ENCODE measurements around the gene CAMTA1. TPM values are rescaled to one million over a fixed set of nuclear protein-coding genes. Genes with fewer than 3 reads are reported as not detected.

The CAMTA1 gene
- total and polyA plus RNA-seq, 2 experiments from 2014 or later, result 89.0 to 145 TPM

DNA sequence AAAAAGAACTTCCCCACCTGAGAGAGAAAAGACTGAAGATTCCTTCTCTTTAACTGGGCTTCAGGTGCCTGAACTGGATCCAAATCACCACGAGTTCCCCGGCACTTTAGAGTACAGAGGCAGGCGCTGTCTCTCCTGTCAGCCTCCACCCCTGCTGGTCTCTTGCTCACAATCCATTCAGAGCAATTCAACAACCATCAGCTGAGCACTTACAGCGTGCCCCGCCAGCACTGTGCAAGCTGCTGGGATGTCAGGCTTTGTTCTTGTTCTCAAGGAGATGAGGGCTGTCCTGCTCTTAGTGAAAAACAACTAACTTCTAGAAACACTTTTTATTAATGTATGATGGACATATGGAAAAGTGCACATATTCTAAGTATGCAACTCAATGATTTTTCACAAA lies 917.1 kb downstream of the CAMTA1 start:
- Histone ChIP-seq H3K27me3 (peaks cover 43% of the 10 kb centered on the region), H3K36me3 (replicated peaks; ENCODE audit: insufficient read depth, low read depth) (no peaks in the 10 kb centered on the region), H3K9me2 (replicated peaks; ENCODE audit: insufficient read depth) (no peaks in the 10 kb centered on the region), H3K4me1 (ENCODE audit: insufficient read depth) (no peaks in the 10 kb centered on the region), H2AFZ (no peak overlapping the region), H3K4me2 (no peak overlapping the region), H3K4me3 (no peak overlapping the region), H4K20me1 (ENCODE audit: insufficient read depth, poor library complexity, severe bottlenecking) (no peaks in the 10 kb centered on the region), H3K9me3 (ENCODE audit: low read depth) (no peaks in the 10 kb centered on the region), H3K79me2 (no peaks in the 10 kb centered on the region), H3K27ac (no peak overlapping the region)
- DNase-seq (ENCODE audit: low spot score), result no peak
- 19% methylated on average over 5 of the region's 5 CpGs for WGBS (ENCODE audit: low lambda C conversion rate, missing lambda C conversion rate)
- TF ChIP-seq EZH2phosphoT487 (IDR thresholded peaks at IDR 0.05; ENCODE audit: low read depth, severe bottlenecking, unreplicated experiment) (no peak), EZH2 (IDR thresholded peaks at IDR 0.05; ENCODE audit: borderline replicate concordance) (no peak)
- TF ChIP-seq, protein P1, sequence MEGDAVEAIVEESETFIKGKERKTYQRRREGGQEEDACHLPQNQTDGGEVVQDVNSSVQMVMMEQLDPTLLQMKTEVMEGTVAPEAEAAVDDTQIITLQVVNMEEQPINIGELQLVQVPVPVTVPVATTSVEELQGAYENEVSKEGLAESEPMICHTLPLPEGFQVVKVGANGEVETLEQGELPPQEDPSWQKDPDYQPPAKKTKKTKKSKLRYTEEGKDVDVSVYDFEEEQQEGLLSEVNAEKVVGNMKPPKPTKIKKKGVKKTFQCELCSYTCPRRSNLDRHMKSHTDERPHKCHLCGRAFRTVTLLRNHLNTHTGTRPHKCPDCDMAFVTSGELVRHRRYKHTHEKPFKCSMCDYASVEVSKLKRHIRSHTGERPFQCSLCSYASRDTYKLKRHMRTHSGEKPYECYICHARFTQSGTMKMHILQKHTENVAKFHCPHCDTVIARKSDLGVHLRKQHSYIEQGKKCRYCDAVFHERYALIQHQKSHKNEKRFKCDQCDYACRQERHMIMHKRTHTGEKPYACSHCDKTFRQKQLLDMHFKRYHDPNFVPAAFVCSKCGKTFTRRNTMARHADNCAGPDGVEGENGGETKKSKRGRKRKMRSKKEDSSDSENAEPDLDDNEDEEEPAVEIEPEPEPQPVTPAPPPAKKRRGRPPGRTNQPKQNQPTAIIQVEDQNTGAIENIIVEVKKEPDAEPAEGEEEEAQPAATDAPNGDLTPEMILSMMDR (IDR thresholded peaks at IDR 0.05; ENCODE audit: poor library complexity), result no peak

DNA sequence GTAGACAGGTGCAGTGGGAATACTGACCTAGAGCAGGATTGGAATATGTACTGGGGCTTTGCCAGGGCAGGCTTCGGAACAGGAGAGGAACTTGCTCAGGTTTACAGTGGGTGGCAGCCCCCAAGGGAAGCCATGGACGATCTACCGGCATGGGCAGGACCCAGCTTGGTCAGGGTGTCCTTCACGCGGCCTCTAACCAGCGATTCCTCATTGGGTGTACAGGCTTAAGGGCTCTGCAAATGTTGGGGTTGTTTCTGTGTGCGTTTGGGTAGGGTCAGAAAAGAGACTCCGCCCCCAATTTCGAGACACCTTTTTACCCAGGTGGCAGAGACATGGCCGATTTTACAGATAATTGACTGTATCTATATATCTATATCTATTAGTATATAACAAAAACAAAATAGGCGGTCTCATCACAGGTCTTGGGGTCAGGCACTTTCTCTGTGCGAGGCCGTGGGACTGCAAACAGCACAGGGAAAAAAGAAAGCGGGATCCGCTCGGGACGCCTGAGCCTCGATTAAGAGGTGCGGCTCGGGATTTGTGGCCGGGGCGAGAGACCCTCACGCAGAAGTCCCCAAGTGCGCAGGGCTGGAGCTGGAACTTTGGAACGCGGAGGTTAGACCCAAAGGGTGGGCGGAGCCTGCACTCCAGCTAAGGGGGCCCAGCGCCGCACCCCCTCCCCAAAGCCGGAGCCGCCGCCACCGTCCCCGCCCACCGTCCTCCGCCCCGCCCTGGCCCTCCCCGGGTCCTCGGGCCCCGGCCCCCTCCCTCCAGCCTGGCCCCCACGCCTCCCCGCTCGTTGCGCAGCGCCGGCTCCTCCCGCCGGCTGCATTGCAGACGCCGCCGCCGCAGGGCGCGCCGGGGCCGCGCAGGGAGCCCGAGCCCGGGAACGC lies 918.3 kb downstream of the CAMTA1 start:
- no peak overlapping the region for H3K4me3 ChIP-seq
- no peaks in the 10 kb centered on the region for H3K79me2 ChIP-seq
- no peaks in the 10 kb centered on the region for H3K4me1 ChIP-seq (ENCODE audit: insufficient read depth)
- peak; percentile 61 for DNase-seq (ENCODE audit: low spot score)
- H3K36me3 ChIP-seq (replicated peaks; ENCODE audit: insufficient read depth, low read depth), result no peaks in the 10 kb centered on the region
- H3K9me2 ChIP-seq (replicated peaks; ENCODE audit: insufficient read depth), result no peaks in the 10 kb centered on the region
- no peak overlapping the region for H2AFZ ChIP-seq
- TF ChIP-seq EZH2 (IDR thresholded peaks at IDR 0.05; ENCODE audit: borderline replicate concordance) (peak; percentile 26), EZH2phosphoT487 (IDR thresholded peaks at IDR 0.05; ENCODE audit: low read depth, severe bottlenecking, unreplicated experiment) (no peak)
- TF ChIP-seq, protein P1 (IDR thresholded peaks at IDR 0.05; ENCODE audit: poor library complexity), result no peak
- peaks cover 47% of the 10 kb centered on the region for H3K27me3 ChIP-seq
- peak overlapping the region; percentile 76 for H3K4me2 ChIP-seq
- 12% methylated on average over 25 of the region's 60 CpGs for WGBS (ENCODE audit: low lambda C conversion rate, missing lambda C conversion rate)
- no peaks in the 10 kb centered on the region for H4K20me1 ChIP-seq (ENCODE audit: insufficient read depth, poor library complexity, severe bottlenecking)
- no peaks in the 10 kb centered on the region for H3K9me3 ChIP-seq (ENCODE audit: low read depth)
- H3K27ac ChIP-seq, result no peak overlapping the region

DNA sequence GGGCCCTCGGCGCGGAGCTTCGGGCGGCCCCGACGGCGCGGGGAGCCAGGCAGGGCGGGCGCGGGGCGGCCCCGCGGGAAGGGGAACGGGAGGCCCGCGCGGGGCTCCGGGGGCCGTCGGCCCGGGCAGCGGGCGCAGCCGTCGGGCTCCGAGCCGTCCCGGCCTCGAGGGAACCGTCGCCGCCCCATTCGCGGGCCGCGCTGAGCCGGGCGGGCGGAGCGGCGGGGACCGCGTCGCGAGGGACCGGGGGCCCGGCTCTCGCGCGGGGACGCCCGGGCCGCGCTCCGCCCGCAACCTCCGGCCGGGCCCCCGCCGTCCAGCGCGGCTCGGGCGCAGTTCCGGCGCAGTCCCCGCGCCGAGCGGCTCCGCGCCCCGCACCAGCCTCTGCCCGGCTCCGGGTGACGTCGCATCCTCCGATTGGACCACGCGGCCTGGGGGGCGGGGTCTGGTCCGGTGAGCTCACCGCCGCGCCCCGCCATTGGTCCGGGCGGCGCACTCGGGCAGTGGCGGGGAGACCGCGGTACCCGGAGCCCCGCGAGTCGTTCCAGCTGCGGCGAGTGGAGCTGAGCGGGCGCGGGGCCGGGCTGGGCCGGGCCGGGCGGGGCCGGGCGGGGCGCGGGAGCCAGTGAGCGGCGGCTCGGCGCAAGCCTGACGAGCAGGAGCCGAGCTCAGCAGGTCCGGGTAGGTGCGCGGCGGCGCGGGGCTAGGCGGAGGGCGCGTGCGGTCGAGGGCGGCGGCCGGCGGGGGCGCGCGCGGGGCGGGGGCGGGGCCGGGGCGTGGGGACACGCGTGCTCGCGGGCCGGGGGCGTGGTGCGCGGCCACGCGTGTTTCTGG lies 919.2 kb downstream of the CAMTA1 start:
- Histone ChIP-seq H3K9me2 (replicated peaks; ENCODE audit: insufficient read depth) (no peaks in the 10 kb centered on the region), H2AFZ (no peak overlapping the region), H3K4me1 (ENCODE audit: insufficient read depth) (no peaks in the 10 kb centered on the region), H3K9me3 (ENCODE audit: low read depth) (no peaks in the 10 kb centered on the region), H3K4me2 (peak overlapping the region; percentile 92), H3K79me2 (no peaks in the 10 kb centered on the region), H3K4me3 (peak overlapping the region; percentile 29), H4K20me1 (ENCODE audit: insufficient read depth, poor library complexity, severe bottlenecking) (no peaks in the 10 kb centered on the region), H3K27ac (no peak overlapping the region), H3K27me3 (peaks cover 47% of the 10 kb centered on the region), H3K36me3 (replicated peaks; ENCODE audit: insufficient read depth, low read depth) (no peaks in the 10 kb centered on the region)
- DNase-seq (ENCODE audit: low spot score), result peak; percentile 97
- no peak for TF ChIP-seq EZH2 (IDR thresholded peaks at IDR 0.05; ENCODE audit: borderline replicate concordance)
- TF ChIP-seq EZH2phosphoT487 (IDR thresholded peaks at IDR 0.05; ENCODE audit: low read depth, severe bottlenecking, unreplicated experiment), result no peak
- TF ChIP-seq, protein P1 (IDR thresholded peaks at IDR 0.05; ENCODE audit: poor library complexity), result no peak
- WGBS (ENCODE audit: low lambda C conversion rate, missing lambda C conversion rate), result 1% methylated on average over 44 of the region's 151 CpGs

All from hepatocyte (in vitro differentiated cells).